HG03558 (cell line): ENCODE measurements around the gene SESN3.
"Not testable (repeated sequence)": the region's sequence is repeated elsewhere in the genome, so short reads cannot be mapped to it uniquely, and the experiment has no call there.

Experiments
- ATAC-seq: cut with Tn5 transposase; IDR thresholded peaks from one replicate; pipeline ENCODE4 v1.9.1; 2021; ENCODE audit warnings: moderate number of reproducible peaks; ENCODE audit not compliant: unreplicated experiment; ENCODE audit errors: extremely low read depth

The SESN3 gene

DNA sequence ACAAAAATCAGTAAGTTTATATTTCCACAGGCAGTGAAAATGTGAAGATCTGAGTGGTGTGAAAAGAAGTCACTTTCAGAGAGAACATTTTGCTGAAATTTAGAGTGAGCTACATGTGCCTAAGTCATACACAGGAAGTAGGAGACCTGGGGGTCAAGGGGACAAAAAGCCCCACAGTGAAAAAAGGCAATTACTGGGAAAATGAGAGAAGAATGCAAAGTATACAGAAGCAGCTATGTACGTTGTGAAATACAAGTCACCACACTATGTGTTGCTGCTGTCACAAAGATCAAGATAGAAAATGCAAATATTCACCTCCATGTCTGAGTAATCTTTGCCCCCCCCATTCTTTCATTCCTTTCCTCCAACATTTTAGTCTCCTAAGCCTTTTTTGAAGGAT lies 21.6 kb upstream of the SESN3 start:
- ATAC-seq, result no peak

DNA sequence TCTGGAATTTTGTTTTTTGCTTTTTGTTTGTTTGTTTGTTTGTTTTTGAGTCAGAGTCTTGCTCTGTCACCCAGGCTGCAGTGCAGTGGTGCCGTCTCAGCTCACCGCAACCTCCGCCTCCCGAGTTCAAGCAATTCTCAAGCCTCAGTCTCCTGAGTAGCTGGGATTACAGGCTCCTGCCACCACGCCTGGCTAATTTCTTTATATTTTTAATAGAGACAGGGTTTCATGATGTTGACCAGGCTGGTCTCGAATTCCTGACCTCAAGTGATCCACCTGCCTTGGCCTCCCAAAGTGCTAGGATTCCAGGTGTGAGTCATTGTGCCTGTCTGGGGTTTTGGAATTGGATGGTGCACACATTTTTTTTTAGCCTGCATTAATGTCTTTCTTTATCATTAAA lies 20.9 kb upstream of the SESN3 start:
- not testable (repeated sequence) for ATAC-seq

DNA sequence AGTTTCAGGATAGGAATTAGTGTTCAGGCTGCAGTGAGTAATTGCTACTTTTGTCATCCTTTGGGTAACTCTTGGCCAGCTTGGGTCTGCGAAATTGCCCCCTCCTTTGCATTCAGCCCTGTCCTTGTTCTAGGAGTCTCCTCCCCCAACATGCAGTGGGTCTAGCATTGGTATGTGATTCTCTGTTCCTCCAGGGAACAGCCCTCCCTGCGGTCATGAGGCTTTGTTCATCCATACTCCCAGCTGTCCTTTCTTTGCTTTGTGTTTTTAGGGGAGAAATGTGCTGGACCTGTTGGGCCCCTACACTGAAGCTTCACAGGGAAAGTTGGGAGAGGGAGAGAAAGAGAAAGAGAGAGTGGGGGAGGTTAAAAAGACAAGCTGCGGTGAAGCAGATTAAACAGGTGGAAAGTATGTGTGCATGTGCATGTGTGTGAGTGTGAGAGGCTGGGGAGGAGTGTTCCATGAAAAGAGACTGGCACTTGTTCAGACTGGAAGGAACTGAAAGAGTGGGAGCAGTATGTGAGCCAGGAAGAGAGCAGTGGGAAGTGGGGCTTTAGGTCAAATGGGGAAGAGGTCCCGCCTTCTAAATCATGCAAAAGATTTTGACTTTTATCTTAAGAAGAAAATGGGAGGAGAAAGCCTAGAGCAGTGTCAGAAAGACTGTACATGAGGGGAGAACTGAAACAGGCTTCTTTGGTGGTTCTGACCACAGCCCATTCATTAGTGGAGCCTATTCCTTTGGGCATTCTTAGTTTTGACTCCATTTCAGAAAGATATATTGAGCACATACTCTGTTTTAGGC lies 17.9 kb upstream of the SESN3 start:
- ATAC-seq, result peak; percentile 82

DNA sequence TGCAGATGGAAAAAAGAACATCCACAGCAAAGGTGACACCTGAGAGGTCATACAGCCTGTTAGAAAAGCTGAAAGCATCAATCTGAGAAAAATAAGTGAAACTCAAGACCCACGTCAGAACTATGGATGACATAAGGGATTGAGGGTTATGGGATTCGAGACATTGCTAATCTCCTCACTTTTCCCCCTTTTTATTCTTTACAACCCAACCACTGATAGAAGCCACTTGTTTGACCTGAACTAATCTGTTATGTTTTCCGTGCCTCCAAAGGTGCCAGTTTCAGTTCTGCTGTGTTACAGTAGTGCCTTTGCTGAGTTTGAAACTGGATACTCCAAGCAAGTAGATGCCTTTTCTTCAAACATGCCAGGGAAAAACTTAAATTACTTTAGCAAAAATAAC lies 16.9 kb upstream of the SESN3 start:
- no peak for ATAC-seq

DNA sequence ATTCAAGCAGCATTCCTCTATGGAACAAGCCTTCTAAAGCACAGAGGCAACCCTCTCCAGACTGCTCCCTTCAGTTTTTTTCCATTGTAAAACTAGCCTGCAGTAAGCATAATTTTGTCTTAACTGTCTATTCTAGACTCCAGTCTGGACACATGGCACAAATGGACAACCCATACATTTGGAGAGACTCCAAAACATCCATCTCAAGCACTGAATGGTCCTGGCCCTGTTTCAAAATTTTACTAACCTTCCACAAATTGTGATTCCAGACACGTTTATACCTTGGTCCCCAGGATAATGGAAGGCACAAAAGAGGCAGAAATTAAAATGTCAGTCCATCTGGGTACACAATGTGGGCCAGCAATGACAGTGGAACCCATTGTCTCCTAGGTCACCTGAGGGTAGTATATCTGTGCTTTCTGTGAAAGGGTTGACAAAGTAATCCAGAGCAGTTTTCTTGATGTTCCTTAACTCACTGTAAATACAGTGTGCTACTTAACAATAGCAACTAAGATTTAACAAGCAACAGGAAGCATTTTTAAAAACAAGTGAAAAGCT lies 16.2 kb upstream of the SESN3 start:
- ATAC-seq, result no peak

DNA sequence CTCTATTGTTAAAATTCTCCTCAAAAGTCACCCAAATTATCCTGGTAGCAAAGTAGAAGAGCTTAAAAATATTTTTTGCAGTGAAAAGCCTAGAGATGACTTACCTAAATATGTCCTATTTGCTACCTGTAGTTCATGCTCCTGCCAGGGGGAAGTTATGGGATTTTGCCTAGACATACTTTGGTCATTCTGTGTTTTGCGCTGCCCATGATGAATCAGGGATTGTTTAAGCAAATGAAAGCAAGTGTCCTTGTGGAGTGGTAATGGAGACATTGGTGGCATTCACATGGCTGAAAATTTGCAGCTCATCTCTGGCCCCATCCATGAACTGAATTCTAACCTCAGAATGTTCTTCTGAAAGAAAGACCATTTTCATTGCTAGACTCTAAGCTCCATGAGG lies 14.6 kb upstream of the SESN3 start:
- no peak for ATAC-seq

DNA sequence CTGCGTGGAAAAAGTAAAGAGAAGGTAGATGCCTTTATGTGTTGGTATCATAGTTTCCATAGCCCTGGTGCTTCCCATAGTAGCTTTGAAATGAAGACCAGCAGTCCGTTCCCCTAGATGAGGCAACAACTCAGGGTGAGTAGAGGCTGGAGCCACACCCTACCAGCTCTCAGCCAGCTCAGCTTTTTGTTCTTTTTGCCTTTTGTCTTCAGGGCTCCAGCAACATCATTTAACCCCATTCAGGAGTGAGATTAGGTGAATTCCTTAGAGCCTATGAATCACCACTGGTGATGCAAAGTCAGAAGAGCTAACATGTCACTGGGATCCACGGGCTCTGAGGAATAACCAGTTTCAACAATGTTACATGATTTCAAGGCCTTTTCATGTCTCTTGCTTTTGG lies 14.0 kb upstream of the SESN3 start:
- ATAC-seq, result no peak

DNA sequence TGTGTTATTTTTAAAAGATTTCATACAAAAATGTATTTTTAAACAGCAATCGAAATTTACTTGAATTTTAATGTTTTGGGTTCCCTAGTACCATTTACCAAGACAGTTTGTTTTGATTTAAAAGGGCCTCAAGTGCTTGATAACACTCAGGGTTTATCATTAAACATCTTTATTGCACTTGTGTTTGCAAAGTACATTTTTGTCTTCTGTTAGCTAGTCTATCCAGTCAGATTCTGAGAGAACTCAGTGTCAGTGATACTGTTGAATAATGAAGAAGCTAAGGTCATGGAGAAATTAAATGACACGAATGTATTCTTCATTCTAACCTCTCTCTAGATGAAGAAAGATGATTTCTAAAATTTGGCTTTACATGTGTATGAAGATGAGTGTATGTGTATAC lies 12.7 kb upstream of the SESN3 start:
- ATAC-seq, result no peak

DNA sequence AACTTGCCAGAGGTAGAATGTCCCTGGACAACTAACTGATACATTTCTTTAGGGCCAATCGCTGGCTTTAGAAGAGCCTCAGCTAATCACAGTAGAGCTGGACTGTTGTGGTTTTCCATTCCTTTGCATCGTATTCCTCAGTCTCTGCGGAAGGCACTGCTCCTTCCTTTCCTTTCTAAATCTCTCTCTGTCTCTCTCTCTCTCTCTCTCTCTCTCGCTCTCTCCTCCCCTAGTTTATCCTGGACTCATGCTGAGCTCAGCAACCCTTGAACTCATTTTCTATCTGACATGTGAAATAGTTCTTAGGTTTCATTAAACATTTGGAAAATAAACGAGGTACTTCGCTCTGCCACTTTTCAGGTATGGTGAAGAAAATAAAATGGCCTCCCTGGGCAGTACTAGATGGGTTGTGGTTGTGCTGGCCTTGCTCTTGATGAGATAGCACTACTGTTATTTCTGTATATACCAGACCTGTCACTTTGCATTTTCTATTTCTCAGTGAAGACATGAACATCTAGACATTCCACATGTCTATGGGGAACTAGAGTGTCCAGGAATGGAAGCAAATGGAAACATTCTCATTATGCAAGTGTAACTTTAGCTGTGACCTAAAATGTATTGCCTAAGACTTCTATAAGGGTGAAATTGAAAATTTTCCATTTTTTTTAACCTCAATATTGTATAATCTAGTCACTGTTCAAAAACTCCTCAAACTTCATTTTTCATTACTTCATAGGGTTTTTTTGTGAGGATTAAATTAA lies 12.0 kb upstream of the SESN3 start:
- no peak for ATAC-seq

DNA sequence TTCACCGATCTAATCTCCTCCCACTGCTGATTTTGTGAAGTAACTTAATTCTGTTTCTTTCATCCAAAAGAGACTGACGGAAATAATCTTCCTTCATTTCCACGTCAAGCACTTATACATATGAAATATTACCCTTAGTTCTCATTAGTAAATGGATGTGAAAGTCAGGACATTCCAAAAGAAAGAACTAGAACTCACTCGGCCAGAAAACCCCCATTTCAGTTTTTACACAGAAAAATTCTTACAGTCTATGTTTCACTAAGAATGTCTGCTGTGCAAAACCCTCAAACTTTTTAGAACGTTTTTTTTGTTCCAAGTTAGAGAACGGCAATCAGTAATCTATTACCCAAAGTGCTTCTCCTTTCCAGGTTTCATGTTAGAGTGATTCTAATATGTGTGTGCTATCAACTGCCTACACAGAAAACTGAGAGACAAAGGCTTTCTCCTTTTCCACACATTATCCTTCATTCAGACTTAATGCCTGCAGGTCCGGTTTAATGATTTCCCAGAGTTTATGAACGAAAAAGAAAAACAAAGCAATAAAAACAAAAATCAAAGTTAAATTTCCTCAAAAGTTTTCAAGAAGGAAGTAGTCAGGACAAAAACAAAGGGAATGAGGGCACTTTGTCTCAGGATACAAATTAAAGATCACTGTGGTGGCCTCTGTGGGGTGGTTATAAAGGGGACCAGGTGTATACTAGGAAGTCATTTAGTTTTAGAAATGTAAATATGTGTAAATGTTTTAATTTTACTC lies 11.3 kb upstream of the SESN3 start:
- ATAC-seq, result no peak

DNA sequence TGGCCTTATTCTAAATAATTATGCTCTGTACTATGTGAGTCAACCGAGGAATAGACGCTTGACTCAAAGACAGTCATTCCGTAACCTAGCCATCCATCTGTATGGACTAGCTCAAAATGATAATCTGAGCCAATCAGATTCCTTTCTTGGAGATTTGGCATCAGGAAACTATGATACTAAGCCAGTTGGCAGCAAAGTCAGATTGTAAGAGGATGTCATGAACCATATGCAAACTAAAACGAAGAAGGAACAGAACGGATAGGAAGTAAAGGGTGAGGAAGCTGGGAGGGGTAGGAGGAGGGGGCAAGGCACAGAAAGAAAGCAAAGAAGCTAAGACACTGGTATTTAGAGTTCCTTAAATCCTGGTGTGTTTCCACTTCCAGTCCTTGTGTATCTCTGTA lies 10.7 kb upstream of the SESN3 start:
- ATAC-seq, result peak; percentile 59

DNA sequence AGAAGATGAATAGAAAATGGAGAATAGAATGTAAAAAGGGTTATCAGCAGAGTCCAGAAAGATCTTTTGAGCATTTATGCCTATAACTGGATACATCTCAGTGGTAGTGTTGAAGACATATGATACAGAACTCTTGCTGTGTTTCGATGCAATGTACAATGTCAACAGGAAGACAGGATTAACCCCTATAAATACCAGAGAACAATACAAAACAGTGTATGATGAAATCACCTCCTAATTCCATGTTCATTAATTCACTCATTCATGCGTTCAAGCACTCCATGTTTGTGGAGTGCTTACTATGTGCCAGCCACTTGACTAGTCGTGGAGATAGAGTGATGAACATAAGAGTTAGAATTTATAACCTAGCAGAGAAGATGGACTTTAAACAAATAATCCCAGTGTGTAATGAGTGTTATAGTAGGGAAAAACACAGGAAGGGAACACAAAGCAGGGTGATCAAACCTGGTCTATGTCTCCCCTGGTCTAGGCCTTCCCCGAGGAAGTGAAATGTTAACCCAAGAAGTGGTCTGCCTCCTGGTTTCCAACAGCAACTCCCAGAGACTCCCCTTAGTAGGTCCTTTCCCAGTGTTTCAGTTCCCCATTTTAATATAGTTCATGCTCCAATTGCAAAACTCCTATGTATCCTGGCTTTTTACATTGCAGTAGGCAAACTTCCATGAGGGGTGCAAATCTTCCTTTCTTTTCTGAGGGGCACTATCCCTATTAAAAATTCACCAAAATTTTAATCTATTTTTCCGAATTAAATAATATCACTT lies 9.1 kb upstream of the SESN3 start:
- ATAC-seq, result no peak

DNA sequence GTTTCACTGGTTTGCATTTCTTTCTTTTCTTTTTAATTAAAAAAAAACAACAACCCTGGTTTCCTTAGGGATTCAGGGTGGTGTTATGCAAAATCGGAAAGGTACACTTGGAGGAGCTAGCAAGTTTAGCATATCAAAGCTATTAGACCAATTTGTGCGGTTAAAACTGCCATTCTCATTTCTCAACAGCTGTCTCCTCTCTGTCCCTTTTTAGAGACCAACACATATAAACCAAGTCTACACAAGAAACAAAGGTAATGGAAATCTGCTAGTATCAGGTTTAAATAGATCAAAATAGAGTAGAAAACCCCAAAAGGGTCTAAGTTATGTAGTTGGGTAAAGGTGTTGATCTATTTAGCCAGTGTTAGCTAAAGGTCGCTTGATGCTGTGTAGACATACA lies 1.7 kb upstream of the SESN3 start:
- no peak for ATAC-seq

DNA sequence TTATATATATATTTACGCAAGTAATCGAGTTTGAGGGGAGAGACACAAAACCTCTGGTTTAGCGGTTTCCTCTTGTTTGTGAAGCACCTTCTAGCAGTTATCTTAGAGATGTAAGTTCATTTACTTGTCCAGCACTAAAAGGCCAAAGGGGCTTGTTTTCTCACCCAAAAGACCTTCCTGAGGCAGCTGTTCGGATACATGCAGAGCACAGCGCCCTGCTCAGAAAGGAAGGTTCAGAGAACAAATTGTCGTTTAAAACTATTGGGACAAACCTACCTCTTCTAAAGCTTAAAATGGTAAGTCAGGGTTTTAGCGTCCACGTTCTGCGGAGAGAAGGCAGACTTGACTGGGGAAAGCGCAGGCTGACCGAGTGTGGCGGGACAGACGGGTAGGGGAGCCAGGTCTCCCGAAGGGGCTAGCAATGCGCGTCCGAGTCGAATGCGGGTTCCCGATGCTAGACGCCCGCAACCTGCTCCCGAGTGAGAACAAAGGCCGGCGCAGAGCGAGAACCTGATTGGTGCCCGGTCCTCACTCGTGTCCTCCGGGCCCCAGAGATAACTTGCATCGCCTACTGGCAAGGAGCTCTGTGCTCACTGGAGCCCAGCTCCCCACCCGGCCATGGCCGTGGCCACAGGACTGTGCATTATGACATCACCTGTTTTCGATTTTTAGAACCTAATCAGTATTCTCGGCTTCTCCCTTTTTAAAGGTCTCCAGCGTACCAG lies 1.0 kb upstream of the SESN3 start:
- no peak for ATAC-seq

DNA sequence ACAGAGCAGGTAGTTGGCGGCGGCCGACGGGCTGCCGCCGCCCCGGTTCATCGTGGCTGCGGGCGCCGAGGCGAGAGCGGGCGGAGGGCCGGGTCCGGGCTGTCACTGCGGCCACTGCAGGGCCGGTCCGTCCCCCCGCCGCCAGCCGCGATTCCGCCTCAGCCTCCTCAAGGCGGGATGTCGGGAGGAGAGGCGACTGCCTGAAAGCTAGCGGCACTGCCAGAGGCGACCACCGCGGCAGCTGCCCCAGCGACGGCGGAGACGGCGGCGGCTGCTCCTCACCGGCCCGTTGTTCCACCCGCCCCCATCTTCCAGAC lies 234 bp downstream of the SESN3 start:
- ATAC-seq, result peak; percentile 1

DNA sequence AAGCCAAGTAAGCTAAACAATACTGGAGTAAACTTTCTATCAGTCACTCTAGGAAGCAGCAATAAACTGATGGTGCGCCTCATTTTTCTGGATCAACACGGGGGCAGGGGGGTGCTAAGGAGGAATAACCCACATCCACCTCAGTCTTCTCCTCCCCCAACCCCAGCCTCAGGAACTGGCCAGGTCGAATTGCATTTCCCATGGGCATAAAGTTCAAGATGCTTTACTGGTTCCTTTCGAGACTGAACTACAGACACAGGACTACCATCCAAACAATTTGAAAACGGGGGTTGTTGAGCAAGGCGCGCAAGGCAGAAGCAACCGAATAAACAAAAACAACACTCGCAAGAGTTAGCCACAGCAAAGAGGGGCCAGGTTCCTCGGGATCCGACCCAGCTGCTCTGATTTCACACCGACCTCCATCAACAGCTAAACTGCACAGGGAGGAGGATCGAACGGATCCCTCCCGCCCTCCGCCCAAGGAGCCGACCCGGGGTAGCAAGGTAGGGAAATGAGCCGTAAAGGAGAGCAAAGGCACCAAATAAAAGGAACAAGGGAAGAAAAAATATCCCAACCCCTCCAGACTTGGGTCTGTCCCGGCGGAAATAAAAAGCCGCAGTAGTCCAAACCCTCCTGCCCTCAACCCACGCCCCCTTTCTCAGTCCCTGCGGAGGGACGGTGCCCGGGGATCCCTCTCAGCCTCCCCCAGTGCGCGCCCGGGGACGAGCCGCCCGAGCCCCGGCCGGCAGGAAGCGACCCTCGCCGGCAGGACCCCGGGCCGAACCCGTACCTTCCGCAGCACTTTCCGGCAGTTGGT lies 801 bp downstream of the SESN3 start:
- ATAC-seq, result no peak

DNA sequence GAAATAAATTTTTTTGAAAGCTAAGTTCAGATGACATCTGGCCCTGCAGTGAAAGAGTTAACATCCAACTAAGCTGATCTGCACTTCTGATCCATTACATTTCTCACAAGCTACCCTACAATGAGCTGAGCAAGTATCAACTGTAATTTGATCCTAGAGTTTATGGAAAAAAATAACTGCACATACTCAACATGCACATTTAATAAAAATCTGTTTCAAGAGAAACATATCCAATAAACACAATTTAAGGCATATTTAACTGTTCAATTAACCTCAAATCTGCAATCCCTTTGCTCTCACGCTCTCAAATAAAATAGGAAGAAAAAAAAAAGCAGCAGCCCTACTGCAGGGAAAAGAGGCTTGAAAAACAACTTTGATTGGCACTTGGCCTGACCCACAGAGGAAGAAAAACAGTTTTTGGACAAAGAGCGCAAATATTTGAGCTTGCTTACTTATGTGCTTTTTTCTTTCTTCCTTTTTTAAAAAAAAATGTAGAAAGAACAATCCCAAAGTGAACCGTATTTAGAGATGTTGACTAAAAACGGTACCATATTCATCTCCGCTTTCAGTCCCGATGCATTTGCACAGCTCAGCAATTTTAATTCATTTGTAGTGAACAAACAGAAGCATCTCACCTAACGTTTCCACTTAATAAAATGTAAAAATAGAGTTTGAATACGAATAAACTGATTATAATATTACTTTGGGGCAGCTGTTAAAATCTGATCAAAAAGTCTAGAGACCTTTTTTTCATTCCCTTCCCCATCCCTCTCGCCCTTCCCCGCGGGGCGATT lies 1.6 kb downstream of the SESN3 start:
- ATAC-seq, result no peak
